Breast epithelium (tissue), 3 donors: ENCODE results near the gene EML5.

Source experiments
- CTCF ChIP-seq, 3 donors: fragments of 450-650 bp; IDR thresholded peaks; one replicate each; pipeline ENCODE4 v1.5.1; 2016 to 2017; ENCODE audit warnings: antibody characterized with exemption in 3 of 3, mild to moderate bottlenecking in 3 of 3, moderate library complexity in 3 of 3
- POLR2A ChIP-seq: fragments of 450-650 bp; IDR thresholded peaks from one replicate; pipeline ENCODE4 v1.6.1; 2016; ENCODE audit warnings: antibody characterized with exemption, mild to moderate bottlenecking, moderate library complexity
- POLR2AphosphoS5 ChIP-seq, 3 donors: sonication (generic); formaldehyde crosslinking; IDR thresholded peaks; one replicate each; pipeline ENCODE4 v1.6.1; 2017; ENCODE audit warnings: antibody characterized with exemption in 3 of 3

- TF ChIP-seq CTCF (IDR thresholded peaks at IDR 0.05) (no peak), POLR2A (no peak), POLR2AphosphoS5 (IDR thresholded peaks at IDR 0.05) (no peak)
Observed at GRCh38 chr14:88793259-88793625, 489 bp upstream of the EML5 start.
